ENCODE data around the gene NEK11. TPM values are rescaled to one million over a fixed set of nuclear protein-coding genes. Genes with fewer than 3 reads are reported as not detected.

NEK11 gene, protein sequence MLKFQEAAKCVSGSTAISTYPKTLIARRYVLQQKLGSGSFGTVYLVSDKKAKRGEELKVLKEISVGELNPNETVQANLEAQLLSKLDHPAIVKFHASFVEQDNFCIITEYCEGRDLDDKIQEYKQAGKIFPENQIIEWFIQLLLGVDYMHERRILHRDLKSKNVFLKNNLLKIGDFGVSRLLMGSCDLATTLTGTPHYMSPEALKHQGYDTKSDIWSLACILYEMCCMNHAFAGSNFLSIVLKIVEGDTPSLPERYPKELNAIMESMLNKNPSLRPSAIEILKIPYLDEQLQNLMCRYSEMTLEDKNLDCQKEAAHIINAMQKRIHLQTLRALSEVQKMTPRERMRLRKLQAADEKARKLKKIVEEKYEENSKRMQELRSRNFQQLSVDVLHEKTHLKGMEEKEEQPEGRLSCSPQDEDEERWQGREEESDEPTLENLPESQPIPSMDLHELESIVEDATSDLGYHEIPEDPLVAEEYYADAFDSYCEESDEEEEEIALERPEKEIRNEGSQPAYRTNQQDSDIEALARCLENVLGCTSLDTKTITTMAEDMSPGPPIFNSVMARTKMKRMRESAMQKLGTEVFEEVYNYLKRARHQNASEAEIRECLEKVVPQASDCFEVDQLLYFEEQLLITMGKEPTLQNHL
- total RNA-seq: 1.1 and 1.5 TPM in 2 replicates

DNA sequence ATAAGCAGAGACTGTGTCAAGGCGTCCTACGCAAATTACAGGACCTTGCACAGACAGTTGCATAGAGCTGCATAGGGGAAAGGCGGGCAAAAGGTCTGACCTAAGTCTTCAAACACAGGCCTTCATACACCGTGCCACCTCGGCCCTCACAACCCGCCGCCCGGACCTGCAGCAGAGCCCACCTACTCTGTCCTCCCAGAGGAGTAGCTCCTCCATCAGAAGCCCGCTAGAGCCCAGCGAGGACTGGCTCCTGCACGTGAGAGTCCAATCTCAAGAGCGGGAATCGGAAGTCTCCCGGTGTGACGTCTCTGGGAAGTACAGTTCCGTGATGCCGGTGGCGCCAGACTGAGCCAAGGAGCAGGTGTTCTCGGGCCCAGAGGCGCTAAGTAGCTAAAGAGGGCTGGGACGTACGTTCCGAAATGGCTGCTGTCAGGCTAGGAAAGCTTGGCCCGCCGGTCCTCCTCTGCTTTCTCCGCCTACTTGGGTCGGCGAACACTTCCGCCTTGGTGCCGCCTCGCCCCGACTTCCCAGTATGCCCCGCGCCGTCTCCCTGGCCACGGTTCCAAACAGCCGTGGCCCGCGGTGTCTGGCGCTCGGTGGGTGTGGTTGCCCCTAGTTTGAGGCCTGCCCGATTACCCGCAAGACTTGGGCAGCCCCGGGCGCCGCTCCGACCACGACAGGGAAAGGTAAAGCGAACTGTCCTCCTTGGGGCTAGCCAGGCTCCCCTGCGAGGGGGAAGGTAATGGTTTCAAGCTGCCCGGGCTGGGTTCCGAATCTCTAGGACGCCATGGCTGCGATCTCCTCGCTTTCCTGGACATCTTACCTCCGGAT is at the start of gene NEK11, which contains the start of gene ASTE1:
TSS of gene NEK11 (plus strand) at position 557 of the 831 bp plus-strand sequence. CDS start 2,832 bp downstream, outside the sequence.
TSS of gene ASTE1 (minus strand) at position 505 of the 831 bp plus-strand sequence. CDS start 1,519 bp downstream, outside the sequence.
- H3K9me3 Mint-ChIP-seq: peaks cover 3% of the 10 kb centered on the region
- intact Hi-C loops (cut with micrococcal nuclease): loop anchor here (1.0 to 10.0 kb wide), 8 partner anchors 16 to 1628 kb away; partner anchors contain the start of genes ACAD11, DNAJC13, MRPL3 and NUDT16
- DNase-seq: peak; percentile 97
- peaks cover 30% of the 10 kb centered on the region for H3K36me3 Mint-ChIP-seq (ENCODE audit: low read depth)
- H3K27ac Mint-ChIP-seq: peak within 1 kb of the TSS; percentile 97
- H3K4me3 Mint-ChIP-seq: peak within 1 kb of the TSS; percentile 86
- peaks cover 10% of the 10 kb centered on the region for H3K27me3 Mint-ChIP-seq
- peaks cover 29% of the 10 kb centered on the region for H3K4me1 Mint-ChIP-seq

DNA sequence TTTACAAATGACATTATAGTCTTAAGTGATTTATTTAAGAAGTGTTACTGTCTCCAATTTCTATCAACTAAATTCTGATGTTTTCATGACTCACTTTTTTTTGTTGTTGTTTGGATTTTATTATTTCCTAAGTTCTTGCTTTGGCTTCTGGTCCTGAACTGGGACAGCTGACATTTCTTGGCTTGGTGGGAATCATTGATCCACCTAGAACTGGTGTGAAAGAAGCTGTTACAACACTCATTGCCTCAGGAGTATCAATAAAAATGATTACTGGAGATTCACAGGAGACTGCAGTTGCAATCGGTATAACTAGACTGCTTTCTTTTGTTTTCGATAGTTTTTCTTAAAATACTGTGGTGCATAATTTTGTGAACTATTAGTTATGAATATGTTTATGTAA is 47.6 kb upstream of the NEK11 start:
- peaks cover 2% of the 10 kb centered on the region for H3K4me1 Mint-ChIP-seq
- intact Hi-C loops (cut with micrococcal nuclease): no loop called here

DNA sequence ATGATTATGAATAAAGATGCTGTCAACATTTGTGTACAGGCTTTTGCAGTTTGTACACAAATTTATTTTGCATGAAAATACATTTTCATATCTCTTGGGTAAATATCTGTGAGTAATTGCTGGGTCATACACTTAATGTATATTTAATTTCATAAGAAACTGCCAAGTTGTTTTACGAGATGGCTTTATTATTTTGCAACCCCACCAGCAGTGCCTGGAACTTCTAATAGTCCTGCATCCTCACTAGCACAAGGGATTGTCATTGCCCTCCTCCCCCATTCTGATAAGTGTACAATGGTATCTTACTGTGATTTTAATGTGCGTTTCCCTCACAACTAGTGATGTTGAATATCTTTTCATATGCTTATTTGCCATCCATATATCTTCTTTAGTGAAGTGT is 45.2 kb upstream of the NEK11 start:
- Mint-ChIP-seq H3K36me3 (ENCODE audit: low read depth) (peaks cover 33% of the 10 kb centered on the region), H3K4me1 (peaks cover 2% of the 10 kb centered on the region), H3K27ac (no peak overlapping the region), H3K9me3 (no peaks in the 10 kb centered on the region), H3K4me3 (no peak overlapping the region), H3K27me3 (no peaks in the 10 kb centered on the region)
- DNase-seq: no peak
- intact Hi-C loops (cut with micrococcal nuclease): no loop called here

More for the DNA sequence above, 47.6 kb upstream of the NEK11 start:
- Mint-ChIP-seq H3K36me3 (ENCODE audit: low read depth) (peaks cover 36% of the 10 kb centered on the region), H3K27ac (no peak overlapping the region), H3K4me3 (no peak overlapping the region), H3K27me3 (no peaks in the 10 kb centered on the region), H3K9me3 (no peaks in the 10 kb centered on the region)
- no peak for DNase-seq

DNA sequence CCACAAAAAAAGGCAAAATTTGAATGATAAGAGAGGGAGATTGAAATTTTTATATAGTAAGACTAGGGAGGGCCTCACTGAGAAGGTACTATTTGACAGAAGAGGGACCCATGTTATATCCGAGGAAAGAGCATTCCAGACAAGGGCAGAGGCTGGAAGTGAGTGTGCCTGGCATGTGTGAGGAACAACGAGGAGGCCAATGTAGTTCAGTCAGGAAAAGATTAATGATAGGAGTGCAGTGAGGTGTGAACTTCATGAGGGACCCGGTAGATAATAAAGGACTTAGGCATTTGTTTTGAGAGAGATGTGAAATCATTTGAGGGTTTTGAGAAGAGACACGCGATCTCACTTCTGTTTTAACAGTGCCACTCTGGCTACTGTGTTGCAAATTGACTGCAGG is 36.4 kb upstream of the NEK11 start:
- DNase-seq: no peak
- intact Hi-C loops (cut with micrococcal nuclease): no loop called here
- peaks cover 29% of the 10 kb centered on the region for H3K36me3 Mint-ChIP-seq (ENCODE audit: low read depth)
- peaks cover 5% of the 10 kb centered on the region for H3K4me1 Mint-ChIP-seq
- no peak overlapping the region for H3K4me3 Mint-ChIP-seq
- H3K9me3 Mint-ChIP-seq: no peaks in the 10 kb centered on the region
- H3K27me3 Mint-ChIP-seq: no peaks in the 10 kb centered on the region
- H3K27ac Mint-ChIP-seq: no peak overlapping the region

DNA sequence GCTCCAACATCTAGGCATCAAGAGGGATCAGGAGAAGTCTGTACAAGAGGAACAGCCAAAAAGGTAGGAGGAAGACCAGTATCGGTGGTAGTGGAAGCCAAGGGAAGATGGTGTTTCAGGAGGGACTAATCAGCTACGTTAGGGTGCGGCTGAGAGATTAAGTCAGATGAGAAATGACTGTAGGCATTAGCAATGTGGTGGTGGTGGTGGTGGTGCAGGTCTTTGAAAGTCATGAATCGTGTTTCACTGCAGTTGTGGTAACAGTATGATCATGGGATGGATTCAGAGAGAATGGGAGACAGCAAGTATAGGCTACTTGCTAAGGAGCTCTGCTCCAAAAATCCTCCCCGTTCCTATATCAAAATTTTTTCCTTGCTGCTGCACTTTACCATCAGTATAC is 35.6 kb upstream of the NEK11 start:
- DNase-seq: no peak
- Mint-ChIP-seq H3K27me3 (no peaks in the 10 kb centered on the region), H3K36me3 (ENCODE audit: low read depth) (peaks cover 26% of the 10 kb centered on the region), H3K4me1 (peaks cover 5% of the 10 kb centered on the region), H3K9me3 (no peaks in the 10 kb centered on the region), H3K4me3 (no peak overlapping the region), H3K27ac (no peak overlapping the region)
- intact Hi-C loops (cut with micrococcal nuclease): no loop called here

DNA sequence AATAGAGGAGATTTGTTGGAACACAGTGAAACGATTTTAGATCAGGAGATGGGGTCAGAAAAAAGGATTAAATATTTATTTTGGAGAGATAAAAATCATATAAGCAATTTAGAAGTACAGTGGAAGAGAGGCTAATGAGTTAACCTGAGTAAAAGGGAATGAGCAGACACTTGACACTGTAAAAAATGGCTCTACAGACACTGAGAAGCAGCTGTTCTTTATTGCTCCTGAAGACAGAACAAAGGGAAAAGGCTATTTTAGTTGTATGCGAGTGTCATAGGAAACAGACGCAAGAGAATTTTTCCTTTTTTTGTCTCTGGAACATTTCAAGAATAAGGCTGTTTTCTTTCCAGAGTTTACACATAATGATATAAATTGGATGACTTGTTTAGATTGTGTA is 34.3 kb upstream of the NEK11 start:
- Mint-ChIP-seq H3K4me3 (no peak overlapping the region), H3K27me3 (no peaks in the 10 kb centered on the region), H3K4me1 (peaks cover 5% of the 10 kb centered on the region), H3K27ac (no peak overlapping the region), H3K9me3 (no peaks in the 10 kb centered on the region), H3K36me3 (ENCODE audit: low read depth) (peaks cover 29% of the 10 kb centered on the region)
- no peak for DNase-seq
- intact Hi-C loops (cut with micrococcal nuclease): no loop called here

DNA sequence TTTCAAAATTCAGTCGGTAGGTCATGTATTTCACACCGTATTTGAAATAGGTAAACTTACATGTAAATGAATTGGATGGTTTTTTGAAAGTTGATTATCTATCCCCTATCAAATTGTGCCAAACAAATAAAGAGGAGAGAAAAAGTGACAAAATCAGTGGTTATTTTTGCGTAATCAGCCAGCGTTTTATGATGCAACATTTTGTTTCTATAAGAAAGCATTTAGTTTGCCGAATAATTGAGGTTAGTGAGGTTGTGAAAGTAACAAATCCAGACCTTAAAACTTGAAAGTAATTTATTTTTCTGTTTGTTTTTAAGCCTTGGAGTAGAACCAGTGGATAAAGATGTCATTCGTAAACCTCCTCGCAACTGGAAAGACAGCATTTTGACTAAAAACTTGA is 29.4 kb upstream of the NEK11 start:
- H3K9me3 Mint-ChIP-seq: no peaks in the 10 kb centered on the region
- H3K27me3 Mint-ChIP-seq: no peaks in the 10 kb centered on the region
- intact Hi-C loops (cut with micrococcal nuclease): no loop called here
- H3K4me3 Mint-ChIP-seq: no peak overlapping the region
- peaks cover 29% of the 10 kb centered on the region for H3K36me3 Mint-ChIP-seq (ENCODE audit: low read depth)
- no peak overlapping the region for H3K27ac Mint-ChIP-seq
- no peak for DNase-seq
- H3K4me1 Mint-ChIP-seq: no peaks in the 10 kb centered on the region

DNA sequence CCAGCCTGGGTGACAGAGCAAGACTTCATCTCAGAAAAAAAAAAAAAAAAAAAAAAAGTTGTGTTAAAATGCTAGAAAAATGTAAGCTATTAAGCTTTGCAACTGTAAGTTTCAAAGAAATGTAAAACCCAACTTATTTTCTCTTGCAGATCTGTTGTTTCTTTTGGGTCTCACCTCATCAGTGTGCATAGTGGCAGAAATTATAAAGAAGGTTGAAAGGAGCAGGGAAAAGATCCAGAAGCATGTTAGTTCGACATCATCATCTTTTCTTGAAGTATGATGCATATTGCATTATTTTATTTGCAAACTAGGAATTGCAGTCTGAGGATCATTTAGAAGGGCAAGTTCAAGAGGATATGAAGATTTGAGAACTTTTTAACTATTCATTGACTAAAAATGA is 25.6 kb upstream of the NEK11 start:
- no peak overlapping the region for H3K27ac Mint-ChIP-seq
- intact Hi-C loops (cut with micrococcal nuclease): no loop called here
- H3K9me3 Mint-ChIP-seq: no peaks in the 10 kb centered on the region
- H3K36me3 Mint-ChIP-seq (ENCODE audit: low read depth): peaks cover 41% of the 10 kb centered on the region
- no peak for DNase-seq
- H3K4me3 Mint-ChIP-seq: no peak overlapping the region
- H3K4me1 Mint-ChIP-seq: peaks cover 8% of the 10 kb centered on the region
- no peaks in the 10 kb centered on the region for H3K27me3 Mint-ChIP-seq

DNA sequence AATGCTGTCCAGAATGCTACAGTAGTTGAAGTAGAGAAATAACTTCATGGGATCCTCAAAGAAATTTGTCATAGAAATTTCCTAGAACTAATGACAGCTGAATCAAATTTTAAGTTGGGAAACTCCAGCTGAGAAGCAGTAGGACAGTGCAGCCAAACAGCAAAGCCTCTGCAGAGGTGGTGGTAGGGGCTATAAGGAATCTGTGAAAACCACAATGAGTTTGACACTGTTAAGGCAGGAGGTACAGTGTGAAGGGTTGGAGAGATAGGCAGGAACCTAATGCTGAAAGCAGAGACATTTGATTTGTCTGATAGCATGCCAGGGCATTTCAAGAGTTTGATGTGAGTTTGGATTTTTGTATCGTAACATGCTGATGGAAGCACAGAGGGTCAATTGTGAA is 22.1 kb upstream of the NEK11 start:
- no peak overlapping the region for H3K4me3 Mint-ChIP-seq
- intact Hi-C loops (cut with micrococcal nuclease): no loop called here
- H3K27ac Mint-ChIP-seq: no peak overlapping the region
- peaks cover 8% of the 10 kb centered on the region for H3K4me1 Mint-ChIP-seq
- DNase-seq: no peak
- no peaks in the 10 kb centered on the region for H3K27me3 Mint-ChIP-seq
- peaks cover 38% of the 10 kb centered on the region for H3K36me3 Mint-ChIP-seq (ENCODE audit: low read depth)
- H3K9me3 Mint-ChIP-seq: no peaks in the 10 kb centered on the region

DNA sequence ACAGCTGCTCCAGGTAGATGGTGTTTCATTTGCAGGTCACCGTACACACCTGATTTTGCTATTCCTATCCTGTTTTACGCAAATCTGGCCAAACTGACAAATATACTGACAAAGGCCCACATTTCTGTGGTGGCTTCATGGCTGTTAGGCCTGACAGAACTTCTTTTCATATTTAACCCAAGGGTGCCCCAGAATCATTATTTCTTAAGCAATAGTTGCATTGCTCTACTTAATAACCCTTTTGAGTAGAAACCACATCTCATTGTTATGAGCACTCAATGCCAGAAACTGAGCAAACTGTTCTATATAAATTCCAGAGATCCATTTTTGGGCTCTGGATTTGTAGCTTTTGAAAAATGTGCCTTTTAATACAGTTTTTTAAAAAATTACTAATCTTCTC is 19.4 kb upstream of the NEK11 start:
- no peaks in the 10 kb centered on the region for H3K27me3 Mint-ChIP-seq
- no peak overlapping the region for H3K27ac Mint-ChIP-seq
- intact Hi-C loops (cut with micrococcal nuclease): no loop called here
- peaks cover 37% of the 10 kb centered on the region for H3K36me3 Mint-ChIP-seq (ENCODE audit: low read depth)
- no peak overlapping the region for H3K4me3 Mint-ChIP-seq
- H3K9me3 Mint-ChIP-seq: no peaks in the 10 kb centered on the region
- H3K4me1 Mint-ChIP-seq: peaks cover 8% of the 10 kb centered on the region
- DNase-seq: no peak

DNA sequence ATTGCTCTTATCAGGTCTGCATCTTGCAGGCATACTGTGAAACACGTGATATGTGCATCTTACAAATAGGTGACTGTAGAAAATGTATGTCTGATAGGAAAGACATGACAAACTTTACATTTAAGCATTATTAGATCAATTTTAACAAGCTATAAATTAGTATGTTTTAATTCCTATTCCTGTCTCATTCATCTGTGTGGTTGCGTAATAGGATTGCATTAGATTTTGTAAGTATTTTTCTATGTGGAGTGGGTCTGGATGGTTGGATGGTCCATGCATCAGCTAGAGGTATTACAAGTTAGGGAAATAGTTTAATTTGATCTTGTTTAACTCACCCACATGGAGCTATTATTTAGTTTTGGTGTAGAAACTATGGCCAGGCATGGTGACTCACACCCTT is 18.9 kb upstream of the NEK11 start:
- Mint-ChIP-seq H3K36me3 (ENCODE audit: low read depth) (peaks cover 39% of the 10 kb centered on the region), H3K4me1 (peaks cover 8% of the 10 kb centered on the region), H3K4me3 (no peak overlapping the region), H3K27me3 (no peaks in the 10 kb centered on the region), H3K9me3 (no peaks in the 10 kb centered on the region), H3K27ac (no peak overlapping the region)
- no peak for DNase-seq
- intact Hi-C loops (cut with micrococcal nuclease): no loop called here

DNA sequence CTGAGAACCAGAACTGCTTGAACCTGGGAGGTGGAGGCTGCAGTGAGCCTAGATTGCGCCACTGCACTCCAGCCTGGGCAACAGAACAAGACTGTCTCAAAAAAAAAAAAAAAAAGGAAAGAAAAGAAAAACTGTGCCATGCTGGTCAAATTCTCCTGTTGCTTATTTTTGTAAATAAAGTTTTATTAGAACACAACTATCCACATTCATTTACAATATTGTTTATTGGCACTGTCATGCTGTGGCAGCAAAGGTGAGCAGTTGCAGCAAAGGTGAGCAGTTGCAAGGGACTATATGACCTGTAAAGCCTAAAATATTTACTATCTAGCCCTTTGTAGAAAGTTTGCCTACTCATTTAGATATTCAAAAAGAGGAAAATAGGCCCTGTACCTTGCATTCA is 18.4 kb upstream of the NEK11 start:
- Mint-ChIP-seq H3K4me1 (peaks cover 7% of the 10 kb centered on the region), H3K36me3 (ENCODE audit: low read depth) (peaks cover 44% of the 10 kb centered on the region), H3K27ac (no peak overlapping the region), H3K9me3 (no peaks in the 10 kb centered on the region), H3K4me3 (no peak overlapping the region), H3K27me3 (no peaks in the 10 kb centered on the region)
- DNase-seq: no peak
- intact Hi-C loops (cut with micrococcal nuclease): no loop called here

DNA sequence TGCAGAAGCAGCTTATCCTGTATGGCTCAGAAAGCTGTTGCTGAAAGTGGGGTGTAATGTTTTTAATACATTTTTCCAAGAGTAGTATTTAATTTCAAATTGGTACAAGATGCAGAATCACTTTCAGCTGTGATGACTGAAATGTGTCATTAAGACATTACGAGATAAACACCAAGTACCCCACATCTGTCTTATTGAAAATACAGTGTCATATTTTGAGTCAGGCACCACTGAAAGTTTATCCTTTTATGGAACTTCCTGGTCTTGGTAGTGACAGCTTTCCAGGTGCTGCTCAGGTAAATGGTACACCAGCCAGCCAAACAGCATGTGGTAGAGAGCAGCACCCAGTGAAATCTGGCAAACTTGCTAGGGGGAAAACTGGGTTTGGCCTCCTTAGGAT is 17.0 kb upstream of the NEK11 start:
- no peak for DNase-seq
- H3K4me1 Mint-ChIP-seq: peaks cover 2% of the 10 kb centered on the region
- no peak overlapping the region for H3K4me3 Mint-ChIP-seq
- no peak overlapping the region for H3K27ac Mint-ChIP-seq
- H3K36me3 Mint-ChIP-seq (ENCODE audit: low read depth): peaks cover 42% of the 10 kb centered on the region
- H3K27me3 Mint-ChIP-seq: no peaks in the 10 kb centered on the region
- intact Hi-C loops (cut with micrococcal nuclease): no loop called here
- H3K9me3 Mint-ChIP-seq: no peaks in the 10 kb centered on the region

DNA sequence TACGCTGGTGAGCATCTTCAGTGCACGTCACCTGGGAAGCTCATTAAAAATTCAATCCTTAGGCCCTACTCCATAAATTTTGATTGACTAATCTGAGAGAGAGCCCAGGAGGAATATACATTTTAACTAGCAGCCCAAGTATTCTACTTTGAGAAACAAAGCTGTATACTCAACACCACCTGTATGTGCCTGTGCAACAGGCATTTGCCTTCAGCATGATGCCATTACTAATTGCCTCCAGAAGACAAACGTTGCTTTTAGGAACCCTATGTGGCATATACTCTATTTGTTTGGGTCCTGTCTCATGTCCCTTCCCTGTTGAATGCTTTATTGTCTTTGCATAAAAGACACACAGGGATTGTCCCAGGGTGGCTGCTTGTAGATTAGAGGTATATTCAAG is 7.7 kb upstream of the NEK11 start:
- peaks cover 22% of the 10 kb centered on the region for H3K4me1 Mint-ChIP-seq
- intact Hi-C loops (cut with micrococcal nuclease): no loop called here
- DNase-seq: no peak
- no peak overlapping the region for H3K4me3 Mint-ChIP-seq
- H3K9me3 Mint-ChIP-seq: no peaks in the 10 kb centered on the region
- H3K27ac Mint-ChIP-seq: no peak overlapping the region
- peaks cover 48% of the 10 kb centered on the region for H3K36me3 Mint-ChIP-seq (ENCODE audit: low read depth)
- H3K27me3 Mint-ChIP-seq: no peaks in the 10 kb centered on the region

Data from activated CD4-positive, alpha-beta T cell treated with anti-CD3 and anti-CD28 coated beads, Interleukin-2, amount 10 ng/mL, durations not matched to agents 24 days and 14 days (primary cell).